GM23338 (cell line): ENCODE results near the gene GHR. TPM values are rescaled to one million over a fixed set of nuclear protein-coding genes. Genes with fewer than 3 reads are reported as not detected.

Experiments
- ATAC-seq: fragments of 200-7000 bp; cut with Tn5 transposase; 3 replicates; pipeline ENCODE4 v1.9.1; 2020
- DNase-seq: peaks from one replicate; pipeline ENCODE4 v3.0.0-alpha.2; 2015; ENCODE audit warnings: low spot score
- H2AFZ ChIP-seq: fragments of 200-600 bp; sonication (generic); 2 replicates; pipeline ENCODE4 v1.8.0; 2016; ENCODE audit warnings: antibody characterized with exemption, mild to moderate bottlenecking, moderate library complexity
- H3F3A ChIP-seq: fragments of 200-600 bp; sonication (generic); replicated peaks from 2 replicates; pipeline ENCODE4 v1.8.0; 2017; ENCODE audit warnings: antibody characterized with exemption, mixed run types, low read depth
- H3K27ac ChIP-seq: fragments of 200-600 bp; sonication (generic); 2 replicates; pipeline ENCODE4 v1.6.1; 2016; ENCODE audit warnings: low read depth
- H3K27me3 ChIP-seq: fragments of 200-600 bp; sonication (generic); 2 replicates; pipeline ENCODE4 v1.8.0; 2016; ENCODE audit warnings: mild to moderate bottlenecking, mixed run types, moderate library complexity; ENCODE audit not compliant: insufficient read depth
- H3K36me3 ChIP-seq: fragments of 200-600 bp; sonication (generic); 2 replicates; pipeline ENCODE4 v1.8.0; 2016; ENCODE audit warnings: mild to moderate bottlenecking; ENCODE audit not compliant: insufficient read depth
- H3K4me1 ChIP-seq: fragments of 200-600 bp; sonication (generic); 2 replicates; pipeline ENCODE4 v1.8.0; 2016; ENCODE audit warnings: mild to moderate bottlenecking, moderate library complexity; ENCODE audit not compliant: insufficient read depth
- H3K4me2 ChIP-seq: fragments of 200-600 bp; sonication (generic); 2 replicates; pipeline ENCODE4 v1.7.1; 2017; ENCODE audit warnings: mixed run types
- H3K4me3 ChIP-seq: fragments of 200-600 bp; sonication (generic); 2 replicates; pipeline ENCODE4 v1.6.1; 2016; ENCODE audit warnings: mixed run types
- H3K79me2 ChIP-seq: fragments of 200-600 bp; sonication (generic); replicated peaks from 2 replicates; pipeline ENCODE4 v1.8.0; 2017; ENCODE audit warnings: mild to moderate bottlenecking; ENCODE audit not compliant: insufficient read depth
- H3K9me2 ChIP-seq: fragments of 200-600 bp; sonication (generic); 2 replicates; pipeline ENCODE4 v1.8.0; 2017; ENCODE audit not compliant: insufficient read depth
- H4K20me1 ChIP-seq: fragments of 200-600 bp; sonication (generic); replicated peaks from 2 replicates; pipeline ENCODE4 v1.8.0; 2017; ENCODE audit warnings: mild to moderate bottlenecking; ENCODE audit not compliant: insufficient read depth
- H3K27ac Mint-ChIP-seq: 2 replicates; pipeline ENCODE4 v1.8.0; 2020; ENCODE audit warnings: inconsistent platforms, mild to moderate bottlenecking, moderate library complexity, mixed read lengths
- H3K27me3 Mint-ChIP-seq: 3 replicates; pipeline ENCODE4 v1.8.0; 2022; ENCODE audit warnings: low read depth, mild to moderate bottlenecking, moderate library complexity, mixed read lengths, inconsistent platforms; ENCODE audit not compliant: insufficient read depth, poor library complexity
- H3K36me3 Mint-ChIP-seq: 3 replicates; pipeline ENCODE4 v1.8.0; 2021; ENCODE audit warnings: low read depth, mild to moderate bottlenecking, inconsistent platforms, moderate library complexity, mixed read lengths
- H3K4me1 Mint-ChIP-seq: 3 replicates; pipeline ENCODE4 v1.8.0; 2020; ENCODE audit warnings: mild to moderate bottlenecking, inconsistent platforms, mixed read lengths
- H3K4me3 Mint-ChIP-seq: 3 replicates; pipeline ENCODE4 v1.8.0; 2021; ENCODE audit warnings: moderate library complexity, mild to moderate bottlenecking, inconsistent platforms, mixed read lengths
- H3K9me3 Mint-ChIP-seq: 3 replicates; pipeline ENCODE4 v1.8.0; 2020; ENCODE audit warnings: moderate library complexity, mild to moderate bottlenecking, inconsistent platforms, mixed read lengths
- CREB1 ChIP-seq: fragments of 250-450 bp; sonication (Bioruptor Pico); IDR thresholded peaks from 2 replicates; pipeline ENCODE4 v1.5.0; 2020; ENCODE audit warnings: low read depth, mild to moderate bottlenecking, moderate library complexity
- ETS1 ChIP-seq: IDR thresholded peaks from 2 replicates; pipeline ENCODE4 v1.6.1; 2016; ENCODE audit warnings: antibody characterized with exemption
- EZH2 ChIP-seq: fragments of 200-600 bp; sonication (generic); IDR thresholded peaks from one replicate; pipeline ENCODE4 v1.8.0; 2017; ENCODE audit warnings: antibody characterized with exemption, mild to moderate bottlenecking, low read depth; ENCODE audit not compliant: unreplicated experiment
- EZH2phosphoT487 ChIP-seq: fragments of 200-600 bp; sonication (generic); IDR thresholded peaks from one replicate; pipeline ENCODE4 v1.8.1; 2018; ENCODE audit warnings: antibody characterized with exemption; ENCODE audit not compliant: unreplicated experiment
- JUNB ChIP-seq: IDR thresholded peaks from one replicate; pipeline ENCODE4 v1.6.1; 2016; ENCODE audit warnings: antibody characterized with exemption; ENCODE audit not compliant: unreplicated experiment
- NANOG ChIP-seq: IDR thresholded peaks from 2 replicates; pipeline ENCODE4 v1.6.1; 2016; ENCODE audit warnings: antibody characterized with exemption, borderline replicate concordance
- POLR2AphosphoS5 ChIP-seq: IDR thresholded peaks from 2 replicates; pipeline ENCODE4 v1.6.1; 2016; ENCODE audit warnings: antibody characterized with exemption, low read depth
- REST ChIP-seq: IDR thresholded peaks from one replicate; pipeline ENCODE4 v1.6.1; 2018; ENCODE audit warnings: antibody characterized with exemption; ENCODE audit not compliant: unreplicated experiment
- STAT1 ChIP-seq: IDR thresholded peaks from one replicate; pipeline ENCODE4 v1.6.1; 2016; ENCODE audit warnings: antibody characterized with exemption; ENCODE audit not compliant: unreplicated experiment
- ZNF114 ChIP-seq: fragments of 250-450 bp; sonication (Bioruptor Pico); IDR thresholded peaks from 2 replicates; pipeline ENCODE4 v1.5.0; 2020; ENCODE audit warnings: mild to moderate bottlenecking, moderate library complexity
- ZNF331 ChIP-seq: fragments of 250-450 bp; sonication (Bioruptor Pico); IDR thresholded peaks from 2 replicates; pipeline ENCODE4 v1.5.0; 2020; ENCODE audit warnings: low read depth, mild to moderate bottlenecking, moderate library complexity
- polyA plus RNA-seq: library from polyadenylated mRNA; unstranded; fragments of >200 nt; fragmentation: Nextera tagmentation; extraction: Ambion mirVana; gene quantifications from 2 replicates; pipeline ENCODE4 v1.2.1, GENCODE V29; 2016
- total RNA-seq: library from RNA; depleted of rRNA; stranded (reverse); fragments of >200 nt; shearing (Covaris generic); gene quantifications from 2 replicates; pipeline ENCODE4 v1.2.3, GENCODE V29; 2014
- TF ChIP-seq, protein P1 (sequence below), 2 experiments: fragments of 200-600 bp in 1 of 2; sonication (generic) in 1 of 2; conservative IDR thresholded peaks; 2 replicates each; pipeline versions ENCODE4 v1.5.1 to v1.6.1; 2016 to 2017; ENCODE audit warnings: antibody characterized with exemption in 2 of 2, low read depth in 2 of 2, mild to moderate bottlenecking in 2 of 2, moderate library complexity in 1 of 2

The GHR gene
- total and polyA plus RNA-seq, 2 experiments from 2014 or later = 0.21 to 1.9 TPM

DNA sequence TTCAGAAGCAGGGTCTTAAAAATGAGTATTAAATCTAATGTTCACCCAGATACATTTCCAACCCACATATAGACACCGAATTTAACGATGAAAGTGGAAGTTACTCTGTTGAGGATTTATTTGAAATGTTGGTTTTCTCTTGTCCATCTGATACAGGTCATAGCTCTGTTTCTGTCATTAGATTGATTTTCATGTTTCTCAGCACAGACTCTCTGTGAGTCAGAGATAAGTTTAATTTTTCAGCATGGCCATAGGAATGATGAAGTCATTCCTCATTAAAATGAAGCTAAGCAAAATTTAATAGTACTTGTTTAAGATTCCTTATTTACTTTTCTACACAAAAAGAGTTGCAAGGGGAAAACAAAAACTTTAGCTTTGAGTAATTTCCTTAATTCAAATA, 38.8 kb downstream of the GHR start:
- no peaks in the 10 kb centered on the region for H3K27me3 Mint-ChIP-seq
- Histone ChIP-seq H3K79me2 (no peaks in the 10 kb centered on the region), H3K27me3 (no peaks in the 10 kb centered on the region), H4K20me1 (no peaks in the 10 kb centered on the region), H3F3A (no peaks in the 10 kb centered on the region), H3K27ac (no peak overlapping the region), H3K4me3 (no peak overlapping the region), H2AFZ (no peak overlapping the region), H3K9me2 (peaks cover 12% of the 10 kb centered on the region; the same call in 1 of the 2 replicates), H3K4me2 (no peak overlapping the region), H3K36me3 (no peaks in the 10 kb centered on the region), H3K4me1 (no peaks in the 10 kb centered on the region)
- TF ChIP-seq ZNF114 = no peak
- no peak for TF ChIP-seq REST
- no peak for TF ChIP-seq NANOG
- TF ChIP-seq, protein P1, sequence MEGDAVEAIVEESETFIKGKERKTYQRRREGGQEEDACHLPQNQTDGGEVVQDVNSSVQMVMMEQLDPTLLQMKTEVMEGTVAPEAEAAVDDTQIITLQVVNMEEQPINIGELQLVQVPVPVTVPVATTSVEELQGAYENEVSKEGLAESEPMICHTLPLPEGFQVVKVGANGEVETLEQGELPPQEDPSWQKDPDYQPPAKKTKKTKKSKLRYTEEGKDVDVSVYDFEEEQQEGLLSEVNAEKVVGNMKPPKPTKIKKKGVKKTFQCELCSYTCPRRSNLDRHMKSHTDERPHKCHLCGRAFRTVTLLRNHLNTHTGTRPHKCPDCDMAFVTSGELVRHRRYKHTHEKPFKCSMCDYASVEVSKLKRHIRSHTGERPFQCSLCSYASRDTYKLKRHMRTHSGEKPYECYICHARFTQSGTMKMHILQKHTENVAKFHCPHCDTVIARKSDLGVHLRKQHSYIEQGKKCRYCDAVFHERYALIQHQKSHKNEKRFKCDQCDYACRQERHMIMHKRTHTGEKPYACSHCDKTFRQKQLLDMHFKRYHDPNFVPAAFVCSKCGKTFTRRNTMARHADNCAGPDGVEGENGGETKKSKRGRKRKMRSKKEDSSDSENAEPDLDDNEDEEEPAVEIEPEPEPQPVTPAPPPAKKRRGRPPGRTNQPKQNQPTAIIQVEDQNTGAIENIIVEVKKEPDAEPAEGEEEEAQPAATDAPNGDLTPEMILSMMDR (conservative IDR thresholded peaks at IDR 0.05; ENCODE audit: low read depth in 2 of 2) = no peak
- TF ChIP-seq STAT1 = no peak
- TF ChIP-seq JUNB = no peak
- TF ChIP-seq ETS1 = no peak
- no peak for TF ChIP-seq POLR2AphosphoS5
- TF ChIP-seq EZH2phosphoT487 = no peak
- TF ChIP-seq EZH2 = no peak
- no peak for TF ChIP-seq ZNF331
- no peak for TF ChIP-seq CREB1 (CRISPR knock-in tag)
- H3K36me3 Mint-ChIP-seq = no peaks in the 10 kb centered on the region; the same call in 2 of the 3 replicates
- H3K27ac Mint-ChIP-seq = no peak overlapping the region
- H3K9me3 Mint-ChIP-seq = peaks cover 12% of the 10 kb centered on the region; the same call in 2 of the 3 replicates
- ATAC-seq = no peak
- H3K4me1 Mint-ChIP-seq = no peaks in the 10 kb centered on the region
- H3K4me3 Mint-ChIP-seq = no peak overlapping the region
- no peak for DNase-seq
